HepG2 (cell line): ENCODE measurements around the gene GFAP. TPM values are rescaled to one million over a fixed set of nuclear protein-coding genes. Genes with fewer than 3 reads are reported as not detected.

Experiments used
- ATAC-seq: fragments of 200-7000 bp; cut with Tn5 transposase; 3 replicates; pipeline ENCODE4 v1.9.1; 2020; ENCODE audit warnings: mild to moderate bottlenecking, moderate library complexity
- BruUV-seq: library from RNA; stranded (reverse); fragments of 400-500 nt; replicated peaks from 2 replicates; lab custom pipeline; 2021; lab: Mats Ljungman, UMichigan
- CTCF ChIA-PET: fragments of 300-600 bp; formaldehyde crosslinking; extraction: SDS; loops from one replicate; lab custom pipeline; 2021; ENCODE audit warnings: low total read pairs, inconsistent platforms, low intra/inter-chr PET ratio; lab: Yijun Ruan, JAX
- POLR2A ChIA-PET: fragments of 350-600 bp; sonication (Branson Sonifier 250); formaldehyde crosslinking; loops from one replicate; lab custom pipeline; 2020; ENCODE audit warnings: antibody characterized with exemption, inconsistent platforms; lab: Yijun Ruan, JAX
- DNase-seq: peaks from one replicate; pipeline ENCODE4 v3.0.0-alpha.2; 2015; ENCODE audit warnings: low spot score
- FAIRE-seq: peaks from 3 replicates; lab custom pipeline; 2011; peaks lifted over from hg19 to GRCh38; lab: Jason Lieb, UNC
- H2AFZ ChIP-seq: one replicate; pipeline ENCODE4 v1.6.1; 2011; ENCODE audit warnings: low read length, inconsistent platforms
- H3K27ac ChIP-seq: fragments of 300-600 bp; 3 replicates; pipeline ENCODE4 v1.8.0; 2011; ENCODE audit warnings: mixed run types, mild to moderate bottlenecking, mixed read lengths, low read length, inconsistent platforms; ENCODE audit not compliant: insufficient read depth; ENCODE audit errors: extremely low read length
- H3K27me3 ChIP-seq, 2 experiments: fragments of 200-600 bp in 1 of 2; 2 replicates in 1 of 2; 3 replicates in 1 of 2; pipeline versions ENCODE4 v1.6.0 to v1.8.0; 2011; ENCODE audit warnings: low read length in 2 of 2, mild to moderate bottlenecking in 2 of 2, moderate library complexity in 2 of 2, inconsistent platforms in 1 of 2; ENCODE audit not compliant: insufficient read depth in 2 of 2, control insufficient read depth in 1 of 2
- H3K36me3 ChIP-seq, 2 experiments: fragments of 200-600 bp in 1 of 2; replicated peaks in 1 of 2; 2 replicates in 1 of 2; 3 replicates in 1 of 2; pipeline versions ENCODE4 v1.5.1 to v1.8.0; 2011; ENCODE audit warnings: low read length in 2 of 2, inconsistent platforms in 1 of 2; ENCODE audit not compliant: insufficient read depth in 2 of 2, control insufficient read depth in 1 of 2
- H3K4me1 ChIP-seq: 2 replicates; pipeline ENCODE4 v1.5.1; 2012; ENCODE audit warnings: low read length, inconsistent platforms; ENCODE audit not compliant: insufficient read depth
- H3K4me2 ChIP-seq: 2 replicates; pipeline ENCODE4 v1.6.0; 2011; ENCODE audit warnings: low read depth, low read length, inconsistent platforms
- H3K4me3 ChIP-seq, 3 experiments: fragments of 200-600 bp in 1 of 3; sonication (generic), shearing (Covaris generic) in 1 of 3; replicated peaks in 1 of 3; 2 replicates each; pipeline ENCODE4 v1.5.1; 2011 to 2016; ENCODE audit warnings: low read length in 3 of 3, inconsistent platforms in 2 of 3, low read depth in 2 of 3, mild to moderate bottlenecking in 2 of 3, control low read depth in 1 of 3, mixed read lengths in 1 of 3; ENCODE audit not compliant: insufficient read depth in 1 of 3
- H3K79me2 ChIP-seq: one replicate; pipeline ENCODE4 v1.6.1; 2011; ENCODE audit warnings: low read length, inconsistent platforms; ENCODE audit not compliant: insufficient read depth
- H3K9ac ChIP-seq: 2 replicates; pipeline ENCODE4 v1.6.0; 2011; ENCODE audit warnings: mild to moderate bottlenecking, low read depth, low read length, inconsistent platforms; ENCODE audit not compliant: insufficient read depth
- H3K9me3 ChIP-seq: 2 replicates; pipeline ENCODE4 v1.5.1; 2012; ENCODE audit warnings: mild to moderate bottlenecking, low read length
- H4K20me1 ChIP-seq: 2 replicates; pipeline ENCODE4 v1.6.0; 2011; ENCODE audit warnings: inconsistent platforms, mild to moderate bottlenecking, low read length, moderate library complexity; ENCODE audit not compliant: insufficient read depth
- ATF5 ChIP-seq: sonication (generic); formaldehyde crosslinking; IDR thresholded peaks from 2 replicates; pipeline ENCODE4 v1.4.0; 2020; ENCODE audit warnings: mild to moderate bottlenecking, low read depth, missing genetic modification reagents
- FOXC1 ChIP-seq: sonication (generic); formaldehyde crosslinking; IDR thresholded peaks from 2 replicates; pipeline ENCODE4 v1.8.0; 2022; ENCODE audit warnings: mild to moderate bottlenecking, missing genetic modification reagents, borderline replicate concordance
- RNF2 ChIP-seq: fragments of 450-650 bp; conservative IDR thresholded peaks from 2 replicates; pipeline ENCODE4 v1.6.1; 2016; ENCODE audit warnings: low read depth
- SMYD3 ChIP-seq: sonication (generic); formaldehyde crosslinking; IDR thresholded peaks from 2 replicates; pipeline ENCODE4 v1.8.1; 2023; ENCODE audit warnings: mild to moderate bottlenecking, missing genetic modification reagents
- SNAI1 ChIP-seq: sonication (generic); formaldehyde crosslinking; IDR thresholded peaks from 2 replicates; pipeline ENCODE4 v1.5.0; 2020; ENCODE audit warnings: mild to moderate bottlenecking, missing genetic modification reagents, borderline replicate concordance
- TAF15 ChIP-seq: fragments of 200-400 bp; formaldehyde crosslinking; IDR thresholded peaks from one replicate; pipeline ENCODE4 v1.6.1; 2018; ENCODE audit warnings: mild to moderate bottlenecking, low read depth, low read length; ENCODE audit not compliant: poor library complexity, severe bottlenecking
- WIZ ChIP-seq: sonication (generic); formaldehyde crosslinking; IDR thresholded peaks from 2 replicates; pipeline ENCODE4 v1.5.1; 2020; ENCODE audit warnings: mild to moderate bottlenecking, missing genetic modification reagents
- ZMYM3 ChIP-seq: sonication (generic); formaldehyde crosslinking; IDR thresholded peaks from 2 replicates; pipeline ENCODE4 v1.5.1; 2020; ENCODE audit warnings: mild to moderate bottlenecking, missing genetic modification reagents
- ZNF512 ChIP-seq: sonication (generic); formaldehyde crosslinking; IDR thresholded peaks from 2 replicates; pipeline ENCODE4 v1.4.0; 2020; ENCODE audit warnings: mild to moderate bottlenecking, missing genetic modification reagents
- ZNF513 ChIP-seq: sonication (generic); formaldehyde crosslinking; conservative IDR thresholded peaks from 2 replicates; pipeline ENCODE4 v1.5.0; 2020; ENCODE audit warnings: missing genetic modification reagents
- ZNF543 ChIP-seq: sonication (generic); formaldehyde crosslinking; IDR thresholded peaks from 2 replicates; pipeline ENCODE4 v1.4.0; 2020; ENCODE audit warnings: mild to moderate bottlenecking, missing genetic modification reagents
- ZNF577 ChIP-seq: sonication (generic); formaldehyde crosslinking; IDR thresholded peaks from 2 replicates; pipeline ENCODE4 v1.4.0; 2020; ENCODE audit warnings: mild to moderate bottlenecking, low read depth, missing genetic modification reagents, borderline replicate concordance
- ZNF629 ChIP-seq: sonication (generic); formaldehyde crosslinking; conservative IDR thresholded peaks from 2 replicates; pipeline ENCODE4 v1.5.0; 2020; ENCODE audit warnings: missing genetic modification reagents
- ZSCAN9 ChIP-seq: IDR thresholded peaks from 2 replicates; pipeline ENCODE4 v1.6.1; 2016; ENCODE audit warnings: borderline replicate concordance
- WGBS: methylation state at CpG from one replicate; pipeline ENCODE4 v1.1.6; 2017; ENCODE audit warnings: low lambda C conversion rate; 5-methylcytosine and 5-hydroxymethylcytosine counted together
- in situ Hi-C: cut with HindIII; loops from 2 replicates; pipeline ENCODE4 v1.10.0; 2017; ENCODE audit warnings: low pct_unique_long_range_greater_than_20kb; ENCODE audit not compliant: extremely low pct_ligation_motif_present
- intact Hi-C: fragments of 100-400 bp; cut with micrococcal nuclease; formaldehyde crosslinking; loops from one replicate; pipeline ENCODE4 v1.10.0; 2022; ENCODE audit not compliant: unreplicated experiment
- polyA plus RNA-seq, 8 experiments: library from polyadenylated mRNA; depleted of rRNA in 3 of 8; stranded (reverse) in 7 of 8; unstranded in 1 of 8; fragments of >200 nt; fragmentation: Illumina TruSeq in 4 of 8; extraction: Trizol in 4 of 8; gene quantifications; 2 replicates each; pipeline versions ENCODE4 v1.2.1 to v1.2.3, GENCODE V29; 2011 to 2016; ENCODE audit warnings: low read depth in 4 of 8, missing spikeins in 1 of 8, mixed read lengths in 1 of 8; ENCODE audit not compliant: insufficient read depth in 1 of 8
- total RNA-seq, 5 experiments: library from RNA; depleted of rRNA; stranded (reverse); fragments of >200 nt; fragmentation: Illumina TruSeq; extraction: Trizol; gene quantifications; 2 replicates each; pipeline ENCODE4 v1.2.3, GENCODE V29; 2016; ENCODE audit warnings: low read depth in 1 of 5

GFAP gene
- total and polyA plus RNA-seq, 2 of the 13 experiments (the other 11 are each of a cell fraction or from before 2014, with no cell fraction given): 0.11 to 0.29 TPM

GRCh38 chr17:44952946-44953475 is 37.7 kb upstream of the GFAP start:
- POLR2A ChIA-PET: interaction anchor here (1.2 kb wide), 1 partner anchor 15 kb away, joined by 3 read pairs; the partner anchor contains the start of gene C1QL1

GRCh38 chr17:44948315-44948795 is 33.1 kb upstream of the GFAP start:
- H3K36me3 ChIP-seq: no peaks in the 10 kb centered on the region
- WGBS: 94% methylated on average over 5 of the region's 7 CpGs
- ATAC-seq (no peak), DNase-seq (no peak), FAIRE-seq (no peak)
- no peaks in the 10 kb centered on the region for H3K9me3 ChIP-seq
- no peak overlapping the region for H2AFZ ChIP-seq
- no TSS peak for BruUV-seq
- H3K4me2 ChIP-seq: peak overlapping the region; percentile 76
- peaks cover 45% of the 10 kb centered on the region for H3K4me1 ChIP-seq
- no peaks in the 10 kb centered on the region; a peak in 1 of 5 replicates for H3K27me3 ChIP-seq
- H3K27ac ChIP-seq: peak overlapping the region; percentile 45
- in situ Hi-C loops (no loop called here), intact Hi-C loops (no loop called here)
- no peaks in the 10 kb centered on the region for H4K20me1 ChIP-seq
- POLR2A ChIA-PET: no interaction called here
- H3K9ac ChIP-seq: peak overlapping the region; percentile 87; the same call in 1 of the 2 replicates
- CTCF ChIA-PET: no interaction called here
- peak overlapping the region; percentile 74 to 98 (median 89) for H3K4me3 ChIP-seq
- peaks cover 40% of the 10 kb centered on the region for H3K79me2 ChIP-seq
- peak; percentile 8; the same call in 1 of the 2 replicates for TF ChIP-seq ZNF543 (CRISPR knock-in tag)
- TF ChIP-seq ZMYM3 (CRISPR knock-in tag): 0 out of 2 replicates have a peak, but pooled peaks have one; percentile 18
- TF ChIP-seq ZSCAN9 (CRISPR knock-in tag): no peak
- TF ChIP-seq ZNF629 (CRISPR knock-in tag): peak; percentile 89
- peak; percentile 4; the same call in 1 of the 2 replicates for TF ChIP-seq ZNF512 (CRISPR knock-in tag)
- 0 out of 2 replicates have a peak, but pooled peaks have one; percentile 53 for TF ChIP-seq ATF5 (CRISPR knock-in tag)
- no peak for TF ChIP-seq ZNF513 (CRISPR knock-in tag)
- 0 out of 2 replicates have a peak, but pooled peaks have one; percentile 86 for TF ChIP-seq SNAI1 (CRISPR knock-in tag)
- TF ChIP-seq WIZ (CRISPR knock-in tag): 0 out of 2 replicates have a peak, but pooled peaks have one; percentile 14
- TF ChIP-seq SMYD3 (CRISPR knock-in tag): 0 out of 2 replicates have a peak, but pooled peaks have one; percentile 14
- TF ChIP-seq RNF2: no peak

More at GRCh38 chr17:44952946-44953475, 37.7 kb upstream of the GFAP start:
- Histone ChIP-seq H3K36me3 (no peaks in the 10 kb centered on the region), H3K27ac (no peak overlapping the region), H4K20me1 (no peaks in the 10 kb centered on the region), H3K4me2 (no peak overlapping the region), H3K79me2 (no peaks in the 10 kb centered on the region), H3K4me1 (peaks cover 40% of the 10 kb centered on the region), H3K9me3 (no peaks in the 10 kb centered on the region), H2AFZ (no peak overlapping the region), H3K9ac (no peak overlapping the region), H3K27me3 (0 out of 5 replicates have a peak, but pooled peaks cover 0 to 4% of the 10 kb centered on the region in 2 experiments), H3K4me3 (no peak overlapping the region)
- DNase-seq (no peak), FAIRE-seq (no peak), ATAC-seq (no peak)
- no peak for TF ChIP-seq FOXC1 (CRISPR knock-in tag)
- no peak for TF ChIP-seq ZNF577 (CRISPR knock-in tag)
- no peak for TF ChIP-seq TAF15
- in situ Hi-C loops (no loop called here), intact Hi-C loops (no loop called here)
- CTCF ChIA-PET: no interaction called here
- 48% methylated on average over 6 of the region's 6 CpGs for WGBS
- no TSS peak for BruUV-seq
